GM18907 (cell line): ENCODE results near the gene RTP1.
"Not testable (repeated sequence)": the region's sequence is repeated elsewhere in the genome, so short reads cannot be mapped to it uniquely, and the experiment has no call there.

ENCODE experiments used
- ATAC-seq: cut with Tn5 transposase; IDR thresholded peaks from one replicate; pipeline ENCODE4 v1.9.1; 2021; ENCODE audit warnings: mild to moderate bottlenecking, moderate library complexity; ENCODE audit not compliant: unreplicated experiment

RTP1 gene

DNA sequence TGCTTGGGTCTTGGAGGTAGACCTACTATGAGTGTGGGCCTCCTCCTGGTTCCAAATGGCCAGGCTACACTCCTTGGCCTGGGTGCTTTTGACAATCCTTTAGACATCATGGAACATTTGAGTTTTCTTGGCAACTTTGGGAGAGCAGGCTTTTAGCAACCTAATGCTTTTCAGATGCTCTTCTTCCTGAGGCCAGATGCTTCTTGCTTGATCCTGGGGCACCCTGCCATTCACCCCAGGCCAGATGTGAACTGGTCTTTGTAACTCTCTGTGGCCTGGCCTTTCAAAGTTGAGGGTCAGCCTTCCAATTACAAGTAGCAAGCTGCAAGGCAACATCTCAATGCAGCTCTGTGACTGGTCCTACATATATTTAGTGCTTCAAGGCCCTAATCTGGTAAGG, 40.5 kb downstream of the RTP1 start:
- no peak for ATAC-seq

DNA sequence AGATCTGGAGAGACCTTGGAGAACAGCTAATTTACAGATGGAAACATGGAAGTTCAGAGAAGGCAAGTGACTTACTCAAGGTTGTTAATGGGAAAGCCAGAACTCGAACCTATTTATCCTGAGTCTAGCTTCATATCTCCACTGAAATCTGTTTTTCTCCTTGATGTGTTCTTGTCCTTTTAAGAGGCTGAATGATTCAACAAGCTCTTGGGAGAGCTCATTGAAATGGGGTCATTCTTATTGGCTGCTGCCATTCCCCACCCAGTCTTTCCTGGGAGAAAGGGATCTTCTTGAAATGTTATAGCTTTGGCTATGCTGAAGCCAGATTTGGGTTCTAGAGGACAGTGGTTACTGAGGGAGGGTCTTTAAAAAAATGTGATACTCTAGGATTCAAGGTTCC, 41.0 kb downstream of the RTP1 start:
- no peak for ATAC-seq

DNA sequence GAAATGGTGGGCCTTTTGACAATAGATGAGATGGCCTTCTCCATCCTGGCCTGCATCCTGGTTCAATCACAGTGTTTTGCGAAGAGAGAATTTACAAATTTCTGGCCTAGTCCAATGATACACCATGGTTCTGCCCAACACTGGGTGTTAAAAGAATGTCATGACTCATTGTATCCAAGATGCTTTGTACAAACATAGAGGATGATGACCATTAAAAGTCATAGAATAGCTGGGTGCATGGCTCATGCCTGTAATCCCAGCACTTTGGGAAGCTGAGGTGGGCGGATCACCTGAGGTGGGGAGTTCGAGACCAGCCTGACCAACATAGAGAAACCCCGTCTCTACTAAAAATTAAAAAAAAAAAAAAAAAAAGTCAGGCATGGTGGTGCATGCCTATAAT, 41.5 kb downstream of the RTP1 start:
- ATAC-seq, result not testable (repeated sequence)

DNA sequence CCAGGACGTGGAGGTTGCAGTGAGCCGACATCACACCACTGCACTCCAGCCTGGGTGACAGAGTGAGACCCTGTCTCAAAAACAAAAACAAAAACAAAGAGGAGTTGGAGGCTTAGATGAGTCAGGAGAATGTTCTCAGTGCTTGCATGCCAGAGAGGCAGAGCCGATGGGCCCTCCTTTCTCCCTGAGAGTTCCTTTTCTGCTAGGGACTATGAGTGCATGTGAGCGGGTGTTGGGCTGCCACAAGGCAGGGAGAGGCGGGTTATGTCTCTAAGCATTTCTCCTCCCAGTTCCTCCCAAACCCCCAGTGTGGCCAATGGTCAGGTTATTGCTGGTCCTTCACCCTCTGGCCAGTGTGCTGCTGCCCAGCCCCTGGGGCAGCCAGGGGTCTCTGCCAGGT, 45.1 kb downstream of the RTP1 start:
- ATAC-seq, result no peak

DNA sequence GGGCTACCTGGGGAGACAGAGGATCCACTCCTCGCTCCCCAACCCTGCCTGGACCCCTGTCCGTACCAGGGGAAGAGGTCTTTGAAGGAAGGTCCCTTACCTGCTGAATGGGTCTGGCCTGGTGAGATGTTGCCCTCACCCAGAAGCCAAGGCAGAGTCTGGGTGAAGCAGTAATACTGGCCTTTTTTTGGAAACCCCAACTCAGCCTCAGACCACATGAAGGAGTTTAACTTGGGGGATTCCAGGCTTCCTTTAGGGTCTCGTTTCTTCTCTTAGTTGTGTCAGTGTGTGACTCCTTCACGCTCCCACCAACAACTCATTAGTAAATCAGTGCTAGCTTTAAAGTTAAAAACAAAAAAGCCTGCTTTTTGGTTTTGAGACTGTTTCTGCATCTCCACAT, 45.6 kb downstream of the RTP1 start:
- no peak for ATAC-seq

DNA sequence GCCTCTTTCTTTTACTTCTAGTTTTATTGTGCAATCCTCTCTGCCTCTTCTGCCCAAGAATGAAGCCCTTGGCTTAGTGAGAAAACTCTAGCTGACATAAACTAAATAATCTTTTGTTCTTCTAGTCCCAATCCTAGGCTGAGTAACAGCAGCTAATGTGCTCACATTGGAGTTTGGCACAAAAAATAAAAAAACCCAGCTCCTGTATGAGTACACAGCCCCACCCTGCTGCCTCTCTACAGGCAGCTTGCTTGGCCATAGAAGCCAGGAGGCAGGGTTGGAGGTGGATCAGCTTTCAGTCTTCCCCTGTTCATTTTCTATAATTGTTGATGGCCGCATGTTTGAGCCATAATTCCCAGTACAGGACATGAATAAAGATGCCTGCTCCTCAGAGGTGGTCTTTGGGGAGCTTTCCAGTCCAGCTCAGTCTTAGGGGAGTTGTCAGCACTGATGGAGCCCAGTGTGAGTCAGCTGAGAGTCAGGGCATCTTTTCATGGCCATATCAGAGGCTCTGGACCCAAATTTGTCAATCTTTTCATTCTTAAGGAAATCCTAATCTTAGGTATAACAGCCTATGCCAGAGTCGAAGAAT, 46.7 kb downstream of the RTP1 start:
- ATAC-seq, result no peak

DNA sequence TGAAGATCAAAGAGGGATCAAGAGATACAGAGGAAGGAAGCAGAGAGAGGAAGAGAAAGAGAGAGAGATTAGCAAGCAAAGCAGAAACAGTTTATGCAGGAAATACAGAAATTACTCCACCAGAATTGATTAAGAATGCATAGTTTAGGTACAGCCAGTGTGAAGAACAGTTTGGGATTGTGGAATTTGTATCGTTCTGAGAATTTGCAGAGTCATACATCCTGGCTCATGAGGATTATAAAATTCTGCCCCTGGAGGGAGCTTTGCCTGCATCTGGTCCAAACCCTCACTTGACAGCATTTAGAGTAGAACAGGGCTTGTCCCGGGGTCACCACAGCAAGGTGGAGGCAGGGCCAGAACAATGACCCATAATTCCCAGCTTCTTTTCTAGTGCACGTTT, 50.1 kb downstream of the RTP1 start:
- no peak for ATAC-seq
